ENCODE measurements around the gene ITGA5. TPM values are rescaled to one million over a fixed set of nuclear protein-coding genes. Genes with fewer than 3 reads are reported as not detected.
A peak's percentile ranks its signal among the peaks of the same experiment; 100 is the strongest.

Gene ITGA5
- total RNA-seq (2022), result 8.0 and 9.5 TPM in 2 replicates
- Bru-seq, nascent RNA, result percentile 33 among the genes with signal in this experiment
- percentile 46 among the genes with signal in this experiment for BruChase-seq, experiment 1, labeled RNA remaining after a 6-hour chase
- percentile 38 among the genes with signal in this experiment for BruChase-seq, experiment 2, labeled RNA remaining after a 2-hour chase
- long read RNA-seq, partial matches to known transcripts, result 0 of 2 reads
- long read RNA-seq, other reads (novel, unspliced or antisense), result 2 of 2 reads

DNA sequence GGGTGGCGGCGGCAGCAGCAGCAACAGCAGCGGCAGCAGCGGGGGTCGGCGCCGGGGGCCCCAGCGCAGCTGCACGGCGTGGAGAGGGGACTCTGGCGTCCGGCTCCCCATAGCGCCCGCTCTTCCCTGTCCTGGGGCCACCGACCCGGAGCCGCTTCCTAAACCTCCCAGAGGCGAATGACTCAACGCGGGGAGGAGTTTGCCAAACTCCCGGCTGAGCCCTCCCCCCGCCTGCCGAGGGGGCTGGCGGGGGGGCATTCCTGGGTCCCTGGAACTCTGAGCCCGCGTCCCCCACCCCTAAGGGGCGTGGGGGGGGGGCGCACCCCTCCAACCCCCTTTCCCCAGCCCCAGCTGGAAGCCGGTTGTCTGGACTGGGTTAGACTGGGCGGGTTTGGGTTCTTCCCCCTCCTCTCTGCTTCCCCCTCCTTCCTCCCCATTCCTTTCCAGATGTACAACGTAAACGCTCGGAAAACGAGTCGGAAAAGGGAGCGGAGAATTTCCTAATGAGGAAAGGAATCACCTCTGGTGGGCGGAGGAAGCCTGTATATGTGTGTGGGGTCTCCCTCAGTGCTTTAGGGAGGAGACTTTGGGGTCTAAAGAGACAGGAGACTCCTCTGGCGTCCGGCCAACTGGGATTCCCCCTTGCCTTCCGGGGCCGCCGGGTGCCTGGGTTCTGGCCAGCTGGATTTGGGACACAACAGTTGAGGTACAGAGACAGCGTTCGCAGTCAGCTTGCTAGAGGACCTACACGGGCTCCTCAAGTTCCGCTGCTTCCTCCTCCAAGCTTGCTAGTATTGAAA lies at the start of gene ITGA5:
TSS of gene ITGA5 (minus strand) at position 179 of the 800 bp plus-strand sequence. CDS start at position 111, 68 bp downstream.
- Mint-ChIP-seq H3K9me3 (ENCODE audit: low read depth, unreplicated experiment) (no peaks in the 10 kb centered on the region), H3K4me3 (ENCODE audit: low read depth, unreplicated experiment) (peak within 1 kb of the TSS; percentile 82), H3K36me3 (ENCODE audit: insufficient read depth, unreplicated experiment) (peaks cover 16% of the 10 kb centered on the region), H3K4me1 (ENCODE audit: low read depth, unreplicated experiment) (peaks cover 40% of the 10 kb centered on the region), H3K27me3 (ENCODE audit: unreplicated experiment) (peaks cover 36% of the 10 kb centered on the region), H3K27ac (ENCODE audit: unreplicated experiment) (peak within 1 kb of the TSS; percentile 33)
- TF ChIP-seq, protein P1, sequence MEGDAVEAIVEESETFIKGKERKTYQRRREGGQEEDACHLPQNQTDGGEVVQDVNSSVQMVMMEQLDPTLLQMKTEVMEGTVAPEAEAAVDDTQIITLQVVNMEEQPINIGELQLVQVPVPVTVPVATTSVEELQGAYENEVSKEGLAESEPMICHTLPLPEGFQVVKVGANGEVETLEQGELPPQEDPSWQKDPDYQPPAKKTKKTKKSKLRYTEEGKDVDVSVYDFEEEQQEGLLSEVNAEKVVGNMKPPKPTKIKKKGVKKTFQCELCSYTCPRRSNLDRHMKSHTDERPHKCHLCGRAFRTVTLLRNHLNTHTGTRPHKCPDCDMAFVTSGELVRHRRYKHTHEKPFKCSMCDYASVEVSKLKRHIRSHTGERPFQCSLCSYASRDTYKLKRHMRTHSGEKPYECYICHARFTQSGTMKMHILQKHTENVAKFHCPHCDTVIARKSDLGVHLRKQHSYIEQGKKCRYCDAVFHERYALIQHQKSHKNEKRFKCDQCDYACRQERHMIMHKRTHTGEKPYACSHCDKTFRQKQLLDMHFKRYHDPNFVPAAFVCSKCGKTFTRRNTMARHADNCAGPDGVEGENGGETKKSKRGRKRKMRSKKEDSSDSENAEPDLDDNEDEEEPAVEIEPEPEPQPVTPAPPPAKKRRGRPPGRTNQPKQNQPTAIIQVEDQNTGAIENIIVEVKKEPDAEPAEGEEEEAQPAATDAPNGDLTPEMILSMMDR (IDR thresholded peaks at IDR 0.05; ENCODE audit: unreplicated experiment), result no peak
- CTCF ChIA-PET, result interaction anchor here (0.9 kb wide), 1 partner anchor 20 kb away, joined by 3 read pairs; no protein-coding TSS in a partner anchor
- no TSS peak for BruUV-seq (replicated peaks)
- DNase-seq, result peak; percentile 66
- intact Hi-C loops (cut with micrococcal nuclease; ENCODE audit: unreplicated experiment), result no loop called here

DNA sequence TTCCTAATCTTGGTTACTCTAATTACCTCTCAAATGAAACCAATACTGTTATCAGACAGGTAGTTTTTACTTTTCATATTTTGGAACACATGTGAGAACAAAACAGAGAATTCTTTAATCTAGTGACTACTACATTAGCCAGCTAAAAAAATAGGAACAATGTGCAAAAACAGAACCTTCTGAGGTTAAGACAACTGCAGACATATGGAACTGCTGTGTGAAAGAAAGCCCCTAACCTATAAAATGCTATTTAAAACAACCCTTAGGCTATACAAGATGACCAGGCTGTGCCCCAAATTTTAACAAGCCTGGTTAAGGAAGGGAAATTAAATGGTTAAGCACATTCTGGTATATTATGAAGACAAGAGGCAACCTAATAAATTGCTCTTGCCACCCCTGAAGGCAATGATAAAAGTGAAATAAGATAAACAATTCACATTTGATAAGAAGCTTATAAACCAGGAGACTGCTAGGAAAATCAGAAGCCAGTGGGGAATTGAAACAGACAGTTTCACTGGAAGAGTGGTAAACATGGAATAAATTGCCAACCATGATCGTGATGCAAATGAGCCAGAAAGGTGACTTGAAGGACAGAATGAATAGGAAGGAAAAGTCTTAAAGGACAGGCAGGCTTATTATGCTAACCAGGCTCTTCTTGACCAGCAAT lies 46.9 kb upstream of the ITGA5 start:
- no peak overlapping the region for H3K4me3 Mint-ChIP-seq (ENCODE audit: low read depth, unreplicated experiment)
- H3K36me3 Mint-ChIP-seq (ENCODE audit: insufficient read depth, unreplicated experiment), result no peaks in the 10 kb centered on the region
- no peaks in the 10 kb centered on the region for H3K4me1 Mint-ChIP-seq (ENCODE audit: low read depth, unreplicated experiment)
- intact Hi-C loops (cut with micrococcal nuclease; ENCODE audit: unreplicated experiment), result no loop called here
- CTCF ChIA-PET, result no interaction called here
- H3K9me3 Mint-ChIP-seq (ENCODE audit: low read depth, unreplicated experiment), result no peaks in the 10 kb centered on the region
- TF ChIP-seq, protein P1 (IDR thresholded peaks at IDR 0.05; ENCODE audit: unreplicated experiment), result no peak
- no peaks in the 10 kb centered on the region for H3K27me3 Mint-ChIP-seq (ENCODE audit: unreplicated experiment)
- no TSS peak for BruUV-seq (replicated peaks)
- no peak for DNase-seq
- H3K27ac Mint-ChIP-seq (ENCODE audit: unreplicated experiment), result no peak overlapping the region

DNA sequence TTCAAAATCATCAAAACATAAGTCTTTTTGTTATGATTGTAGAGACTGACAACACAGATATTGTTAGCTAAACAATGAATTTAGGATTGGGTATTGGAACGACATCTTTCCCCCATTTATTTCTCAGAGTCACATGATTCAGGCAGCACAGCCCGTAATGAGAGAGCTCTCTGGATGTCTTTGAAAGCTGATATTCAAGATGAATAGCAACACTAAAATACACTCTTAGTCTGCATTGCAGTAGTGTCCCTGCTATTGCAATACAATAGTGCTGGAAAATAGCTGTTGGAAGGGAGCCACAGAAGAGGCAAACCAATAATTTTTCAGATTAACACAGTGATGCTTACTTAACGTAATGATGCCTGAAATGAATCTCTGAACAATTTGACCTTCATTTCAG lies 44.4 kb upstream of the ITGA5 start:
- Mint-ChIP-seq H3K27ac (ENCODE audit: unreplicated experiment) (no peak overlapping the region), H3K36me3 (ENCODE audit: insufficient read depth, unreplicated experiment) (peaks cover 7% of the 10 kb centered on the region), H3K9me3 (ENCODE audit: low read depth, unreplicated experiment) (no peaks in the 10 kb centered on the region), H3K27me3 (ENCODE audit: unreplicated experiment) (no peaks in the 10 kb centered on the region), H3K4me1 (ENCODE audit: low read depth, unreplicated experiment) (no peaks in the 10 kb centered on the region), H3K4me3 (ENCODE audit: low read depth, unreplicated experiment) (no peak overlapping the region)
- TF ChIP-seq, protein P1 (IDR thresholded peaks at IDR 0.05; ENCODE audit: unreplicated experiment), result no peak
- no TSS peak for BruUV-seq (replicated peaks)
- CTCF ChIA-PET, result no interaction called here
- no peak for DNase-seq
- intact Hi-C loops (cut with micrococcal nuclease; ENCODE audit: unreplicated experiment), result no loop called here

DNA sequence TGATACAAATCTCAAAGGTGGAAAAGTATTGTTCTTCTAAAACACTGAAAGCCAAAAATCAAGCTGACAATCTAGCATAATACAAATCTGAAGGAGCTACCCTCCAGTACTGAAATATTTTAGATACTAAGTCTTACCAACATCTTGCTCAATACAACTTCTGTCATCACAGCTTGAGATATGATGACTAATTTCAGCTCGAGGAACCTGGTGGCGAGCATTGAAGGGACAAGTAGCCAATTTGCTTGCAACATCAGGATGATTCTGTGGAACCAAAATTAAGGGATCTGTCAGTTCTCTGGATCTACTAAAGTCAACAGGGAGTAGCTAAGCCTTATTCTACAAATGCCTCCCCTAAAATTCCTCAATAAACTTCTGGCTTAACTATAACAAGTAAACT lies 44.0 kb upstream of the ITGA5 start:
- Mint-ChIP-seq H3K36me3 (ENCODE audit: insufficient read depth, unreplicated experiment) (peaks cover 7% of the 10 kb centered on the region), H3K4me1 (ENCODE audit: low read depth, unreplicated experiment) (no peaks in the 10 kb centered on the region), H3K27ac (ENCODE audit: unreplicated experiment) (no peak overlapping the region), H3K9me3 (ENCODE audit: low read depth, unreplicated experiment) (no peaks in the 10 kb centered on the region), H3K27me3 (ENCODE audit: unreplicated experiment) (no peaks in the 10 kb centered on the region), H3K4me3 (ENCODE audit: low read depth, unreplicated experiment) (no peak overlapping the region)
- no peak for DNase-seq
- CTCF ChIA-PET, result interaction anchor here (0.7 kb wide), 1 partner anchor 64 kb away, joined by 3 read pairs; no protein-coding TSS in a partner anchor
- TF ChIP-seq, protein P1 (IDR thresholded peaks at IDR 0.05; ENCODE audit: unreplicated experiment), result no peak
- BruUV-seq (replicated peaks), result no TSS peak
- intact Hi-C loops (cut with micrococcal nuclease; ENCODE audit: unreplicated experiment), result no loop called here
